Keratinocyte (primary cell): ENCODE data around the gene ZEB2. TPM values are rescaled to one million over a fixed set of nuclear protein-coding genes. Genes with fewer than 3 reads are reported as not detected.

Experiments
- DNase-seq: peaks from one replicate; pipeline ENCODE4 v3.0.0-alpha.2; 2011; ENCODE audit warnings: low read depth, missing footprints, low spot score
- FAIRE-seq: peaks from 2 replicates; lab custom pipeline; 2011; peaks lifted over from hg19 to GRCh38; lab: Jason Lieb, UNC
- H2AFZ ChIP-seq: 2 replicates; pipeline ENCODE4 v1.6.0; 2012; ENCODE audit warnings: low read length, control low read depth, inconsistent platforms; ENCODE audit not compliant: control insufficient read depth
- H3K27ac ChIP-seq: 2 replicates; pipeline ENCODE4 v1.5.1; 2011; ENCODE audit warnings: low read length; ENCODE audit not compliant: control insufficient read depth, insufficient read depth
- H3K27me3 ChIP-seq: 3 replicates; pipeline ENCODE4 v1.6.0; 2011; ENCODE audit warnings: low read length; ENCODE audit not compliant: control insufficient read depth, insufficient read depth; ENCODE audit errors: extremely low read depth
- H3K36me3 ChIP-seq, 2 experiments: 2 replicates in 1 of 2; 3 replicates in 1 of 2; pipeline ENCODE4 v1.5.1; 2011; ENCODE audit warnings: low read length in 2 of 2, mild to moderate bottlenecking in 1 of 2; ENCODE audit not compliant: control insufficient read depth in 2 of 2, insufficient read depth in 2 of 2; ENCODE audit errors: extremely low read depth in 1 of 2
- H3K4me1 ChIP-seq: 3 replicates; pipeline ENCODE4 v1.5.1; 2011; ENCODE audit warnings: low read length; ENCODE audit not compliant: control insufficient read depth, insufficient read depth; ENCODE audit errors: extremely low read depth
- H3K4me2 ChIP-seq: 3 replicates; pipeline ENCODE4 v1.6.0; 2011; ENCODE audit warnings: low read depth, low read length; ENCODE audit not compliant: control insufficient read depth, insufficient read depth; ENCODE audit errors: extremely low read depth
- H3K4me3 ChIP-seq, 3 experiments: fragments of 200-600 bp in 1 of 3; sonication (generic) in 1 of 3; 2 replicates in 2 of 3; 3 replicates in 1 of 3; pipeline ENCODE4 v1.5.1; 2011 to 2016; ENCODE audit warnings: low read length in 3 of 3, mild to moderate bottlenecking in 3 of 3, control low read depth in 2 of 3, inconsistent platforms in 1 of 3, low read depth in 1 of 3, mixed read lengths in 1 of 3, mixed run types in 1 of 3, moderate library complexity in 1 of 3; ENCODE audit not compliant: control insufficient read depth in 2 of 3, insufficient read depth in 2 of 3; ENCODE audit errors: extremely low read depth in 1 of 3
- H3K79me2 ChIP-seq: 2 replicates; pipeline ENCODE4 v1.6.0; 2012; ENCODE audit warnings: low read length; ENCODE audit not compliant: control insufficient read depth, insufficient read depth
- H3K9ac ChIP-seq: 3 replicates; pipeline ENCODE4 v1.6.0; 2011; ENCODE audit warnings: low read length; ENCODE audit not compliant: control insufficient read depth, insufficient read depth; ENCODE audit errors: extremely low read depth
- H3K9me1 ChIP-seq: 3 replicates; pipeline ENCODE4 v1.6.0; 2011; ENCODE audit warnings: low read length; ENCODE audit not compliant: control insufficient read depth, insufficient read depth; ENCODE audit errors: extremely low read depth
- H3K9me3 ChIP-seq: 2 replicates; pipeline ENCODE4 v1.5.1; 2012; ENCODE audit warnings: low read depth, low read length; ENCODE audit not compliant: control insufficient read depth
- H4K20me1 ChIP-seq: 3 replicates; pipeline ENCODE4 v1.6.0; 2011; ENCODE audit warnings: low read length; ENCODE audit not compliant: control insufficient read depth, insufficient read depth; ENCODE audit errors: extremely low read depth
- EZH2 ChIP-seq: IDR thresholded peaks from one replicate; pipeline ENCODE4 v1.6.1; 2012; ENCODE audit warnings: inconsistent platforms, mild to moderate bottlenecking, low read length, moderate library complexity
- dilution Hi-C: fragments of 300-500 bp; cut with MboI; formaldehyde crosslinking; loops from one replicate; pipeline ENCODE4 v1.7.0; 2020; ENCODE audit warnings: low sequenced_read_pairs; ENCODE audit not compliant: extremely low pct_ligation_motif_present
- polyA plus RNA-seq, 5 experiments: library from polyadenylated mRNA; depleted of rRNA in 3 of 5; stranded (reverse) in 3 of 5; stranded (forward) in 1 of 5; unstranded in 1 of 5; fragments of >200 nt; gene quantifications; 1 replicate in 1 of 5; 2 replicates in 3 of 5; 3 replicates in 1 of 5; pipeline versions ENCODE4 v1.2.1 to v1.2.3, GENCODE V29; 2011 to 2012; ENCODE audit warnings: missing spikeins in 2 of 5, low read depth in 1 of 5, low replicate concordance in 1 of 5
- TF ChIP-seq, protein P1 (sequence below), 3 experiments: IDR thresholded peaks in 1 of 3; conservative IDR thresholded peaks in 1 of 3; optimal IDR thresholded peaks in 1 of 3; 2 replicates in 2 of 3; 3 replicates in 1 of 3; pipeline versions ENCODE3 to v1.5.1; 2011; ENCODE audit warnings: low read length in 3 of 3, mild to moderate bottlenecking in 3 of 3, moderate library complexity in 2 of 3, control low read depth in 1 of 3, inconsistent platforms in 1 of 3; ENCODE audit not compliant: insufficient read depth in 2 of 3; ENCODE audit errors: extremely low read depth in 1 of 3

The ZEB2 gene
- polyA plus RNA-seq, 1 donor (not counting 4 experiments of a cell fraction or from before 2014, with no cell fraction given), result 0.12 TPM

GRCh38 chr2:144509001-144509878 is 10.7 kb downstream of the ZEB2 start:
- Histone ChIP-seq H3K9me1 (no peaks in the 10 kb centered on the region), H3K36me3 (no peaks in the 10 kb centered on the region), H3K4me2 (no peak overlapping the region), H3K27ac (no peak overlapping the region), H3K9ac (no peak overlapping the region), H3K4me1 (no peaks in the 10 kb centered on the region), H3K4me3 (no peak overlapping the region), H3K9me3 (no peaks in the 10 kb centered on the region), H4K20me1 (no peaks in the 10 kb centered on the region), H3K27me3 (peaks cover 72% of the 10 kb centered on the region), H3K79me2 (no peaks in the 10 kb centered on the region), H2AFZ (no peak overlapping the region)
- DNase-seq (no peak), FAIRE-seq (no peak)
- dilution Hi-C loops, result no loop called here
- TF ChIP-seq, protein P1, sequence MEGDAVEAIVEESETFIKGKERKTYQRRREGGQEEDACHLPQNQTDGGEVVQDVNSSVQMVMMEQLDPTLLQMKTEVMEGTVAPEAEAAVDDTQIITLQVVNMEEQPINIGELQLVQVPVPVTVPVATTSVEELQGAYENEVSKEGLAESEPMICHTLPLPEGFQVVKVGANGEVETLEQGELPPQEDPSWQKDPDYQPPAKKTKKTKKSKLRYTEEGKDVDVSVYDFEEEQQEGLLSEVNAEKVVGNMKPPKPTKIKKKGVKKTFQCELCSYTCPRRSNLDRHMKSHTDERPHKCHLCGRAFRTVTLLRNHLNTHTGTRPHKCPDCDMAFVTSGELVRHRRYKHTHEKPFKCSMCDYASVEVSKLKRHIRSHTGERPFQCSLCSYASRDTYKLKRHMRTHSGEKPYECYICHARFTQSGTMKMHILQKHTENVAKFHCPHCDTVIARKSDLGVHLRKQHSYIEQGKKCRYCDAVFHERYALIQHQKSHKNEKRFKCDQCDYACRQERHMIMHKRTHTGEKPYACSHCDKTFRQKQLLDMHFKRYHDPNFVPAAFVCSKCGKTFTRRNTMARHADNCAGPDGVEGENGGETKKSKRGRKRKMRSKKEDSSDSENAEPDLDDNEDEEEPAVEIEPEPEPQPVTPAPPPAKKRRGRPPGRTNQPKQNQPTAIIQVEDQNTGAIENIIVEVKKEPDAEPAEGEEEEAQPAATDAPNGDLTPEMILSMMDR (optimal IDR thresholded peaks at IDR 0.05 in 1 of 3, IDR thresholded peaks at IDR 0.05 in 1 of 3, conservative IDR thresholded peaks at IDR 0.05 in 1 of 3; ENCODE audit: extremely low read depth in 1 of 3, insufficient read depth in 2 of 3, low read length in 3 of 3), result no peak
- TF ChIP-seq EZH2, result no peak

DNA sequence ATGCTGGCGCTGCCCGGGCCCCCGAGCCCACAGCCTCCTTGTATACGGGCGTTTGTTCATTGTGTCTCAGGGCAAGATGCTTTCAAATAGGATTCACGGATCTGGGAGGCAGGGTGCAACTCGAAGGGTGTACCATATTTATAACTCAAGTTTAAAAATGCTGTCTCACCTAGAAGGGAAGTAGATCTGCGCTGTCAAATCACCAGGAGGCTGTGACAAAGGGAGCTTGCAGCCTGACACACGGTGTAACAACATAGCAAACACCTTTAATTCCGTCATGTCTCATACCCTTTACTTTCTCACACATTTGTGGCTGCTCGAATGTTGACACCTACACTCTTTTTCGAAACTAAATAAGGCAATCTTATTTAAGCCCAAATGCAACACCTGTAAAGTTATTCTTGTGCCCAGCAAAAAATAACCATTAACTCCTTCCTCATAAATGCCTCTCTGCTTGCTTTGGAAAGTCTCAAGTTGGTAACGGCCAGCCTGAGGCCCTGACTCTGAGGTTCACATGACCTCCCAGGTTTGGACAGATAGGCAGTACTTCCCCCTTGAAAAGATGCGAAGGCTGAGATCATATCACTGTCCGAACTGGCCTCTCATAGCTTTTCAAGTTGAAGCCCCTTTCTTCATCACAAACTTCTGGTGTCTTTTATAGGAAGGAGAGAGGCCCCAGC is 11.6 kb downstream of the ZEB2 start:
- H4K20me1 ChIP-seq, result no peaks in the 10 kb centered on the region
- DNase-seq (no peak), FAIRE-seq (no peak)
- no peak overlapping the region for H3K4me2 ChIP-seq
- no peaks in the 10 kb centered on the region for H3K79me2 ChIP-seq
- TF ChIP-seq, protein P1 (optimal IDR thresholded peaks at IDR 0.05 in 1 of 3, IDR thresholded peaks at IDR 0.05 in 1 of 3, conservative IDR thresholded peaks at IDR 0.05 in 1 of 3; ENCODE audit: extremely low read depth in 1 of 3, insufficient read depth in 2 of 3, low read length in 3 of 3), result no peak
- no peak for TF ChIP-seq EZH2
- H3K9me1 ChIP-seq, result no peaks in the 10 kb centered on the region
- no peak overlapping the region for H2AFZ ChIP-seq
- H3K9me3 ChIP-seq, result no peaks in the 10 kb centered on the region
- no peak overlapping the region for H3K9ac ChIP-seq
- H3K27me3 ChIP-seq, result peaks cover 64% of the 10 kb centered on the region
- H3K4me1 ChIP-seq, result no peaks in the 10 kb centered on the region
- H3K27ac ChIP-seq, result no peak overlapping the region
- dilution Hi-C loops, result no loop called here
- H3K4me3 ChIP-seq, result no peak overlapping the region
- H3K36me3 ChIP-seq, result no peaks in the 10 kb centered on the region
